OCI-LY3 (cell line): ENCODE measurements around the gene SEMA3C.

Experiments used
- CTCF ChIP-seq: fragments of 200-600, 300-600 bp; sonication (generic); IDR thresholded peaks from 2 replicates; pipeline ENCODE4 v1.5.1; 2014; ENCODE audit warnings: antibody characterized with exemption, low read length, low read depth
- EZH2phosphoT487 ChIP-seq: fragments of 200-600 bp; shearing (Covaris generic); IDR thresholded peaks from 2 replicates; pipeline ENCODE4 v1.6.1; 2018; ENCODE audit warnings: antibody characterized with exemption, mixed run types, low read depth

GRCh38 chr7:80829527-80829926, 89.3 kb downstream of the SEMA3C start:
- TF ChIP-seq CTCF (no peak), EZH2phosphoT487 (no peak)
